MM.1S (cell line): ENCODE measurements around the gene EYA2.

ENCODE experiments used
- DNase-seq: peaks from one replicate; pipeline ENCODE4 v3.0.0-alpha.2; 2015
- H2AFZ ChIP-seq: fragments of 300-600 bp; sonication (generic); 2 replicates; pipeline ENCODE4 v1.6.0; 2016; ENCODE audit warnings: antibody characterized with exemption, low read length
- H3F3A ChIP-seq: fragments of 300-600 bp; sonication (generic); 2 replicates; pipeline ENCODE4 v1.6.1; 2016; ENCODE audit warnings: mild to moderate bottlenecking, antibody characterized with exemption, low read length, moderate library complexity, mixed read lengths; ENCODE audit not compliant: insufficient read depth
- H3K27ac ChIP-seq: fragments of 300-600 bp; sonication (generic); 2 replicates; pipeline ENCODE4 v1.5.1; 2016; ENCODE audit warnings: mild to moderate bottlenecking, low read length
- H3K27me3 ChIP-seq: fragments of 300-600 bp; sonication (generic); replicated peaks from 2 replicates; pipeline ENCODE4 v1.6.0; 2016; ENCODE audit warnings: low read length; ENCODE audit not compliant: insufficient read depth
- H3K36me3 ChIP-seq: fragments of 300-600 bp; sonication (generic); replicated peaks from 2 replicates; pipeline ENCODE4 v1.6.1; 2016; ENCODE audit warnings: mild to moderate bottlenecking, low read length, mixed read lengths; ENCODE audit not compliant: insufficient read depth
- H3K4me1 ChIP-seq: fragments of 300-600 bp; sonication (generic); 2 replicates; pipeline ENCODE4 v1.6.1; 2016; ENCODE audit warnings: low read length, mixed read lengths
- H3K4me2 ChIP-seq: fragments of 300-600 bp; sonication (generic); 2 replicates; pipeline ENCODE4 v1.6.0; 2016; ENCODE audit warnings: low read depth, low read length
- H3K4me3 ChIP-seq: fragments of 300-600 bp; sonication (generic); 2 replicates; pipeline ENCODE4 v1.5.1; 2016; ENCODE audit warnings: low read length, mixed read lengths
- H3K79me2 ChIP-seq: fragments of 300-600 bp; sonication (generic); 2 replicates; pipeline ENCODE4 v1.6.1; 2016; ENCODE audit warnings: mixed run types, low read length, mixed read lengths
- H3K9ac ChIP-seq: fragments of 300-600 bp; sonication (generic); 2 replicates; pipeline ENCODE4 v1.6.1; 2016; ENCODE audit warnings: low read length, mixed read lengths
- H3K9me2 ChIP-seq: fragments of 300-600 bp; sonication (generic); replicated peaks from 2 replicates; pipeline ENCODE4 v1.6.1; 2016; ENCODE audit warnings: mild to moderate bottlenecking, low read length, mixed read lengths; ENCODE audit not compliant: insufficient read depth
- H3K9me3 ChIP-seq: fragments of 300-600 bp; sonication (generic); replicated peaks from 2 replicates; pipeline ENCODE4 v1.6.1; 2016; ENCODE audit warnings: mild to moderate bottlenecking, low read length, mixed read lengths; ENCODE audit not compliant: insufficient read depth
- H4K20me1 ChIP-seq: fragments of 300-600 bp; sonication (generic); 2 replicates; pipeline ENCODE4 v1.6.1; 2016; ENCODE audit warnings: mild to moderate bottlenecking, low read length, moderate library complexity, mixed read lengths; ENCODE audit not compliant: insufficient read depth
- CTCF ChIP-seq: fragments of 300-600 bp; sonication (generic); IDR thresholded peaks from 2 replicates; pipeline ENCODE4 v1.5.1; 2016; ENCODE audit warnings: antibody characterized with exemption, low read length, mixed read lengths
- EZH2 ChIP-seq: fragments of 300-600 bp; sonication (generic); optimal IDR thresholded peaks from 2 replicates; pipeline ENCODE3; 2017; ENCODE audit warnings: low read depth, mild to moderate bottlenecking, antibody characterized with exemption, low read length, mixed read lengths
- EZH2phosphoT487 ChIP-seq: fragments of 300-600 bp; sonication (generic); IDR thresholded peaks from 2 replicates; pipeline ENCODE4 v1.6.1; 2018; ENCODE audit warnings: antibody characterized with exemption, low read length

The EYA2 gene

DNA sequence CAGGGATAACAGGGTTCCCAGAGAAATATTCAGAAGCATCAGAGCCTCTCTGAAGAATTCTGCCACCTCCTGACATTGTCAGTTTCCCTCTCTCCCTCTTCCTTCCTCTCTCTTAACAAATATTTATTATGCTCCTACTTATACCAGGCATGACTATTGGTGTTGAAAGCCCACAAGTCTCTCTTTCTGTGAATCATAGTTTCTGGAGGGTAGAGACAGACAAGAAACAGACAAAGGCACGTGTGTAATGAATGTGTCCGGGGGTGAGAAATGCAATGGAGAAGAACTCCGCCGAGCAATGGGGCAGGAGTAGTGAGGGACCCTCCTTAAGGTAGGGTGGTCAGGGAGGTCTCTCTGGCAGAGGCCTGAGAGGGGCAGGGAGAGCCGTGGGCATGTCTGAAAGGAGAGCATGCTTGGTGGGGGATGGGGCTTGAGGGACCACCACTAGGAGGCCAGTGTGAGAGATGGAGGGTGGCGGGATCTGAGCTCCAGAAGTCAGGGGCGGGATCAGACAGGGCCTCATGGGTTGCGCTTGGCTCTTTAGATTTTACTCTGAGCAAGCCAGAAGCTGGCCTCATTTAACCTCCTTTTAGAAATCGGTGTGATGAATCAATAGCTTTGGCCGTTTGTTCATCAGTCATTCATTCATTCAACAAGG, 57.3 kb downstream of the EYA2 start:
- Histone ChIP-seq H3K9me3 (no peaks in the 10 kb centered on the region), H3K4me1 (no peaks in the 10 kb centered on the region), H2AFZ (no peak overlapping the region), H4K20me1 (no peaks in the 10 kb centered on the region), H3F3A (no peaks in the 10 kb centered on the region), H3K36me3 (no peaks in the 10 kb centered on the region), H3K4me3 (no peak overlapping the region), H3K4me2 (no peak overlapping the region), H3K27ac (no peak overlapping the region), H3K9me2 (no peaks in the 10 kb centered on the region), H3K27me3 (no peaks in the 10 kb centered on the region), H3K9ac (no peak overlapping the region), H3K79me2 (no peaks in the 10 kb centered on the region)
- no peak for DNase-seq
- TF ChIP-seq EZH2phosphoT487, result no peak
- TF ChIP-seq EZH2, result no peak
- no peak for TF ChIP-seq CTCF

DNA sequence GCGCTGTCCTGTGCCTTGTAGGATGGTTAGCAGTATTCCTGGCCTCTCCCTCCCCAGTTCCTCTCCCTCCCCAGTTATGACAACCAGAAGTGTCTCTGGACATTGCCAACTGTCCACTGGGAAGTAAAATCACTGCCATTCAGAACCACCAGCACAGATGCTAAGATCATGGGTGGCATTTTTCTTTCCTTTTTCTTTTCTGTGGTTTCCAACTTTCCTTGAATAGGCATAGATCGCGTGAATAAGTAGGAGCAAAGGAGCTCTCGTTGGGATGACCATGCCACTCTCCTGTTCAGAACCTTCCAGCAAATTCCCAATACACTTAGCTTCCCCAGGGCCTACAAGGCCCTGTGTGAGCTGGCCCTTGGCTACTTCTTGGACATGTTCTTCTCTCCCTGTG, 59.0 kb downstream of the EYA2 start:
- H3K4me3 ChIP-seq, result no peak overlapping the region
- H3K36me3 ChIP-seq, result no peaks in the 10 kb centered on the region
- H2AFZ ChIP-seq, result no peak overlapping the region
- no peaks in the 10 kb centered on the region for H3K9me3 ChIP-seq
- no peaks in the 10 kb centered on the region for H3K79me2 ChIP-seq
- TF ChIP-seq CTCF (no peak), EZH2 (no peak), EZH2phosphoT487 (no peak)
- no peak overlapping the region for H3K4me2 ChIP-seq
- H3K27me3 ChIP-seq, result no peaks in the 10 kb centered on the region
- H3K4me1 ChIP-seq, result no peaks in the 10 kb centered on the region
- no peaks in the 10 kb centered on the region for H3K9me2 ChIP-seq
- H3F3A ChIP-seq, result no peaks in the 10 kb centered on the region
- no peak overlapping the region for H3K27ac ChIP-seq
- no peaks in the 10 kb centered on the region for H4K20me1 ChIP-seq
- H3K9ac ChIP-seq, result no peak overlapping the region
- no peak for DNase-seq

- no peak for TF ChIP-seq CTCF
- TF ChIP-seq EZH2, result no peak
- no peak for TF ChIP-seq EZH2phosphoT487
- Histone ChIP-seq H3K79me2 (no peaks in the 10 kb centered on the region), H2AFZ (no peak overlapping the region), H3K27ac (no peak overlapping the region), H3K9ac (no peak overlapping the region), H3K4me1 (no peaks in the 10 kb centered on the region), H3K27me3 (no peaks in the 10 kb centered on the region), H3K4me3 (no peak overlapping the region), H3K9me3 (no peaks in the 10 kb centered on the region), H3K9me2 (no peaks in the 10 kb centered on the region), H3K4me2 (no peak overlapping the region), H3F3A (no peaks in the 10 kb centered on the region), H3K36me3 (no peaks in the 10 kb centered on the region), H4K20me1 (no peaks in the 10 kb centered on the region)
- DNase-seq, result no peak
Measured at GRCh38 chr20:46954490-46955038, 59.9 kb downstream of the EYA2 start.
